ENCODE data around the gene SIX5.

Gene SIX5

GRCh38 chr19:45777395-45777961 is 8.4 kb upstream of the SIX5 start:
- DNase-seq (ENCODE audit: low read depth in 2 of 3, low spot score in 2 of 3), result no peak

DNA sequence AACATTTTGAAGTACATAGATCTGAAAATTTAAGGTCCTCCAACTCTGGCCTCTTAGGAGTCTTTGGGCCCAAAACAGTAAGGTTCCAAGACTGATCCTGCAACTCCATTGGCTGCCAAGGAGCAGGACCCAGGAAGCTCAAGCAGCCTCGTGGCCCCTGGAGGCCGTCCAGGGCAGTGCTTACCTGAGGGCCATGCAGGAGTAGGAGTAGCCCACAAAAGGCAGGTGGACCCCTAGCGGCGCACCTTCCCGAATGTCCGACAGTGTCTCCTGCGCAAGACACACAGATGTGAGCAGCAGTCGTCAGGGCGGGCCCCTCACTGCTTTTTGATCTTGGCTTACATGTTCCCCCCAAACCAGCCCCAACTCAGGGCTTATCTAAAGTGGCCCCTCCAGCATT is 5.7 kb upstream of the SIX5 start:
- DNase-seq (ENCODE audit: low read depth in 2 of 3, low spot score in 2 of 3), result no peak

GRCh38 chr19:45773384-45773783 is 4.3 kb upstream of the SIX5 start:
- no peak for DNase-seq (ENCODE audit: low read depth in 2 of 3, low spot score in 2 of 3)

DNA sequence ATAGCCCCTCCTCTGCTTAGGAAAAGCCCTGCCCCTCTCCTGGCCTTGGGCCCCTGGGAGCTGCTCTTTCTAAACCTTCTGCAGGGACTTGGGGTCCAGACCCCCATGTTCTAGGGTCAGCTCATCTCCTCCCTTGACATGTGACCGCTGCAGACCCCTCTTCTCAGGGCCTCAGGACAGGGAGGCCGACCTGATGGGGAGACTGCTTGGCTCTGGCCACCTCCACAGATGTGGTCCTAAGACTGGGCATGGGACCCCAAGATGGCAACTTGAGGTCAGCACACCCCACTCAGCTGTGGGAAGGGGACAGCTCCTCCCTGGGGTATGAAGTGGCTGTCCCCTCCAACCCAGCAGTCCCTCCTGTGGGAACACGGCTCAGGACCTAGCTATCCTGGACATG is 3.9 kb upstream of the SIX5 start:
- no peak for DNase-seq (ENCODE audit: low read depth in 2 of 3, low spot score in 2 of 3)

DNA sequence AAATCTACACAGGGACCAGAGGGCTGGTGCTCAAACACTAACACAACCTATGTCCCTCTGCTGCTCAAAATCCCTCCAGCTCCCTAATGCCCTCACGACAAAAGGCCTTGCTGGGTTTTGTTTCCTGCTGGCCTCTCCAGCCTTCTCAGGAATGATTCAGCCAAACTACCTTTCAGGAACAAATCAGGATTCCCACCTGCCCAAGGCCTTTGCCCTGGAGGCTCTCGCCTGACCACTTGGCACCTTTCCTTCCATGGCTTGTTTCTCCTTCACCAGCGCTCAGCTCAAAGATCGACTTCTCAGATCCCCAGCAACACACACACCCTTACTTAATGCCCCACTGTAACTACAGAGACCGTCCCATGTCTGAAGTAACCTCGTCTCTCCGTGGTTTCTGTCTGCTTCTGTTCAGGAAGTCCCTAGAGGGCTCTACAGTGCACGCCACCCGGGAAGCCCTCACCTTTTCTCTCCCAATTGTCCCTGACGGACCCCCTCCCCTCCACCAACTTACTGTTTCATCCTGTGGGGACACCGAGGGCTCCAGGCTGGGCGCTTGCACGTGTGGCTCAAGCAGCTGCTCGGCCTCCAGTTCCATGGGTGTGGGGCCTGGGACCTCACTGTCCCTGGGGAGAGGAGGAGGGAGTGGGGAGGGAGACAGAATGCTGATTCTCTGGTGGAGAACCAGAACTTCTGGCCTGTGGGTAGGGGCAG is 3.2 kb upstream of the SIX5 start:
- DNase-seq (ENCODE audit: low read depth in 2 of 3, low spot score in 2 of 3), result no peak

DNA sequence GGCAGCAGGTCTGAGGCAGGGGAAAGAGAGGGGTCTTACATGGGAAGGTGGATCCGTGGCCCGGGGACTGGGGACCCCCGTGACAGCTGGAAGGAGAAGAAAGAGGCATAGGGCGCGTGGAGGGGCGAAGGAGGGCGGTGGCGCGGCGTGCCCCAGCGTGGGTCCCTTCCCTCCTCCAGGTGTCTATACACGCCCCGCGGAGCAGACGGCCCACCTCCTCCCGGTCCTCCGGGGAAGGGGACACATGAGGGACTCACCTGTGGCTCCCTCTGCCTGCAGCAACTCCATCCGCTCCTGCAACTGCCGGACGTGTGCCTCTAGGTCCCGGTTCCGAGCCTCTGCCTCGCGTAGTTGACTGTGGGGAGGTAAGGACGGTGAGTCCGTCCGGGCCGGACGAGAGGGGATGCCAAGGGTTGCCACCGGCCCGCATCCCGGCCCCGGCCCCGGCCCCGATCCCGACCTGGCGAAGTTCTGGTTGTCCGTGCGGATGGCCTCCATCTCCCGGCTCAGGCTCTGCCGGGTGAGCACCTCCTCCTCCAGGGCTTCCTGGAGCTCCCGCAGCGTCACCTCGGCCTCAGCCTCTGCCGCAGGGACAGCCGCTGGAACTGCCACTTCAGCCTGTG is 2.4 kb upstream of the SIX5 start:
- no peak for DNase-seq (ENCODE audit: low read depth in 2 of 3, low spot score in 2 of 3)

DNA sequence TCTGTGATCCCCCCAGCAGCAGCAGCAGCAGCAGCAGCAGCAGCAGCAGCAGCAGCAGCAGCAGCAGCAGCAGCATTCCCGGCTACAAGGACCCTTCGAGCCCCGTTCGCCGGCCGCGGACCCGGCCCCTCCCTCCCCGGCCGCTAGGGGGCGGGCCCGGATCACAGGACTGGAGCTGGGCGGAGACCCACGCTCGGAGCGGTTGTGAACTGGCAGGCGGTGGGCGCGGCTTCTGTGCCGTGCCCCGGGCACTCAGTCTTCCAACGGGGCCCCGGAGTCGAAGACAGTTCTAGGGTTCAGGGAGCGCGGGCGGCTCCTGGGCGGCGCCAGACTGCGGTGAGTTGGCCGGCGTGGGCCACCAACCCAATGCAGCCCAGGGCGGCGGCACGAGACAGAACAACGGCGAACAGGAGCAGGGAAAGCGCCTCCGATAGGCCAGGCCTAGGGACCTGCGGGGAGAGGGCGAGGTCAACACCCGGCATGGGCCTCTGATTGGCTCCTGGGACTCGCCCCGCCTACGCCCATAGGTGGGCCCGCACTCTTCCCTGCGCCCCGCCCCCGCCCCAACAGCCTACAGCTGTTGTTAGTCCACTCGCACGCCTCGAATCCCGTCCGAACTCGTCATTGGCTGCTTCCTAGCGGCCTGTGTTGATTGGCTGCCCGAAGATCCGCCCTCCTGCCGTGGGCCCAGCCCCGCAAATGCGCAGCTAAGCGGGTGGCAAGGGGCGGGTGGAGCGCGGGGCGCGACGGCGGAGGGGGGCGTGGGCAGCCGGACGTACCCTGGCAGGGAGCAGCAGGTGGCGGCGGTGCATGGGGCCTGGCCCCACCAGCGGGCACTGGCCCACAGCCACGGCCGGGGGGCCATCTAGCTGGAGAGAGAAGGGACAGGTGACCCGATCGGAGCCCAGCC is 1.4 kb upstream of the SIX5 start:
- DNase-seq (ENCODE audit: low read depth in 2 of 3, low spot score in 2 of 3), result peak; percentile 80 to 90 (median 83)

DNA sequence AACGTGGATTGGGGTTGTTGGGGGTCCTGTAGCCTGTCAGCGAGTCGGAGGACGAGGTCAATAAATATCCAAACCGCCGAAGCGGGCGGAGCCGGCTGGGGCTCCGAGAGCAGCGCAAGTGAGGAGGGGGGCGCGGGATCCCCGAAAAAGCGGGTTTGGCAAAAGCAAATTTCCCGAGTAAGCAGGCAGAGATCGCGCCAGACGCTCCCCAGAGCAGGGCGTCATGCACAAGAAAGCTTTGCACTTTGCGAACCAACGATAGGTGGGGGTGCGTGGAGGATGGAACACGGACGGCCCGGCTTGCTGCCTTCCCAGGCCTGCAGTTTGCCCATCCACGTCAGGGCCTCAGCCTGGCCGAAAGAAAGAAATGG is 754 bp upstream of the SIX5 start:
- peak in 1 of 3 experiments; percentile 37 for DNase-seq (ENCODE audit: low read depth in 2 of 3, low spot score in 2 of 3)

GRCh38 chr19:45768655-45768983 is 433 bp downstream of the SIX5 start:
- no peak for DNase-seq (ENCODE audit: low read depth in 2 of 3, low spot score in 2 of 3)

- DNase-seq (ENCODE audit: low read depth in 2 of 3, low spot score in 2 of 3), result no peak
These were observed 984 bp downstream of the SIX5 start for GRCh38 chr19:45767881-45768654.

- DNase-seq (ENCODE audit: low read depth in 2 of 3, low spot score in 2 of 3), result no peak
These were observed 1.6 kb downstream of the SIX5 start for GRCh38 chr19:45767410-45767880.

GRCh38 chr19:45766869-45767346 is 2.1 kb downstream of the SIX5 start:
- DNase-seq (ENCODE audit: low read depth in 2 of 3, low spot score in 2 of 3), result no peak

GRCh38 chr19:45766296-45766868 is 2.7 kb downstream of the SIX5 start:
- no peak for DNase-seq (ENCODE audit: low read depth in 2 of 3, low spot score in 2 of 3)

GRCh38 chr19:45765702-45766295 is 3.3 kb downstream of the SIX5 start:
- DNase-seq (ENCODE audit: low read depth in 2 of 3, low spot score in 2 of 3), result no peak

GRCh38 chr19:45764945-45765701 is 3.9 kb downstream of the SIX5 start:
- DNase-seq (ENCODE audit: low read depth in 2 of 3, low spot score in 2 of 3), result no peak

GRCh38 chr19:45764475-45764874 is 4.6 kb downstream of the SIX5 start:
- no peak for DNase-seq (ENCODE audit: low read depth in 2 of 3, low spot score in 2 of 3)

- no peak for DNase-seq (ENCODE audit: low read depth in 2 of 3, low spot score in 2 of 3)
These were observed 5.3 kb downstream of the SIX5 start for GRCh38 chr19:45763691-45764294.

- DNase-seq (ENCODE audit: low read depth in 2 of 3, low spot score in 2 of 3), result no peak
These were observed 6.0 kb downstream of the SIX5 start for GRCh38 chr19:45762870-45763631.
